MM.1S (cell line): ENCODE results near the gene COL20A1.
A peak's percentile ranks its signal among the peaks of the same experiment; 100 is the strongest.

Experiments
- DNase-seq: peaks from one replicate; pipeline ENCODE4 v3.0.0-alpha.2; 2015
- H2AFZ ChIP-seq: fragments of 300-600 bp; sonication (generic); 2 replicates; pipeline ENCODE4 v1.6.0; 2016; ENCODE audit warnings: antibody characterized with exemption, low read length
- H3F3A ChIP-seq: fragments of 300-600 bp; sonication (generic); 2 replicates; pipeline ENCODE4 v1.6.1; 2016; ENCODE audit warnings: mild to moderate bottlenecking, antibody characterized with exemption, low read length, moderate library complexity, mixed read lengths; ENCODE audit not compliant: insufficient read depth
- H3K27ac ChIP-seq: fragments of 300-600 bp; sonication (generic); 2 replicates; pipeline ENCODE4 v1.5.1; 2016; ENCODE audit warnings: mild to moderate bottlenecking, low read length
- H3K27me3 ChIP-seq: fragments of 300-600 bp; sonication (generic); replicated peaks from 2 replicates; pipeline ENCODE4 v1.6.0; 2016; ENCODE audit warnings: low read length; ENCODE audit not compliant: insufficient read depth
- H3K36me3 ChIP-seq: fragments of 300-600 bp; sonication (generic); replicated peaks from 2 replicates; pipeline ENCODE4 v1.6.1; 2016; ENCODE audit warnings: mild to moderate bottlenecking, low read length, mixed read lengths; ENCODE audit not compliant: insufficient read depth
- H3K4me1 ChIP-seq: fragments of 300-600 bp; sonication (generic); 2 replicates; pipeline ENCODE4 v1.6.1; 2016; ENCODE audit warnings: low read length, mixed read lengths
- H3K4me2 ChIP-seq: fragments of 300-600 bp; sonication (generic); 2 replicates; pipeline ENCODE4 v1.6.0; 2016; ENCODE audit warnings: low read depth, low read length
- H3K4me3 ChIP-seq: fragments of 300-600 bp; sonication (generic); 2 replicates; pipeline ENCODE4 v1.5.1; 2016; ENCODE audit warnings: low read length, mixed read lengths
- H3K79me2 ChIP-seq: fragments of 300-600 bp; sonication (generic); 2 replicates; pipeline ENCODE4 v1.6.1; 2016; ENCODE audit warnings: mixed run types, low read length, mixed read lengths
- H3K9ac ChIP-seq: fragments of 300-600 bp; sonication (generic); 2 replicates; pipeline ENCODE4 v1.6.1; 2016; ENCODE audit warnings: low read length, mixed read lengths
- H3K9me2 ChIP-seq: fragments of 300-600 bp; sonication (generic); replicated peaks from 2 replicates; pipeline ENCODE4 v1.6.1; 2016; ENCODE audit warnings: mild to moderate bottlenecking, low read length, mixed read lengths; ENCODE audit not compliant: insufficient read depth
- H3K9me3 ChIP-seq: fragments of 300-600 bp; sonication (generic); replicated peaks from 2 replicates; pipeline ENCODE4 v1.6.1; 2016; ENCODE audit warnings: mild to moderate bottlenecking, low read length, mixed read lengths; ENCODE audit not compliant: insufficient read depth
- H4K20me1 ChIP-seq: fragments of 300-600 bp; sonication (generic); 2 replicates; pipeline ENCODE4 v1.6.1; 2016; ENCODE audit warnings: mild to moderate bottlenecking, low read length, moderate library complexity, mixed read lengths; ENCODE audit not compliant: insufficient read depth
- CTCF ChIP-seq: fragments of 300-600 bp; sonication (generic); IDR thresholded peaks from 2 replicates; pipeline ENCODE4 v1.5.1; 2016; ENCODE audit warnings: antibody characterized with exemption, low read length, mixed read lengths
- EZH2 ChIP-seq: fragments of 300-600 bp; sonication (generic); optimal IDR thresholded peaks from 2 replicates; pipeline ENCODE3; 2017; ENCODE audit warnings: low read depth, mild to moderate bottlenecking, antibody characterized with exemption, low read length, mixed read lengths
- EZH2phosphoT487 ChIP-seq: fragments of 300-600 bp; sonication (generic); IDR thresholded peaks from 2 replicates; pipeline ENCODE4 v1.6.1; 2018; ENCODE audit warnings: antibody characterized with exemption, low read length

COL20A1 gene

GRCh38 chr20:63309261-63310071 is 16.5 kb downstream of the COL20A1 start:
- Histone ChIP-seq H3K9me3 (no peaks in the 10 kb centered on the region), H3K9me2 (no peaks in the 10 kb centered on the region), H3K4me3 (no peak overlapping the region), H3K36me3 (no peaks in the 10 kb centered on the region), H4K20me1 (no peaks in the 10 kb centered on the region), H3K9ac (no peak overlapping the region), H3K4me1 (no peaks in the 10 kb centered on the region), H2AFZ (no peak overlapping the region), H3K79me2 (no peaks in the 10 kb centered on the region), H3K27ac (no peak overlapping the region), H3F3A (no peaks in the 10 kb centered on the region), H3K27me3 (peaks cover 73% of the 10 kb centered on the region), H3K4me2 (no peak overlapping the region)
- TF ChIP-seq EZH2phosphoT487 (no peak), EZH2 (no peak), CTCF (peak; percentile 50)
- DNase-seq, result no peak

- no peak overlapping the region for H3K4me3 ChIP-seq
- TF ChIP-seq EZH2phosphoT487, result no peak
- no peak for TF ChIP-seq EZH2
- no peak for TF ChIP-seq CTCF
- H3K27ac ChIP-seq, result no peak overlapping the region
- no peaks in the 10 kb centered on the region for H3K9me3 ChIP-seq
- no peaks in the 10 kb centered on the region for H3K36me3 ChIP-seq
- H3K79me2 ChIP-seq, result no peaks in the 10 kb centered on the region
- H3F3A ChIP-seq, result no peaks in the 10 kb centered on the region
- no peaks in the 10 kb centered on the region for H3K9me2 ChIP-seq
- H3K9ac ChIP-seq, result no peak overlapping the region
- DNase-seq, result no peak
- H4K20me1 ChIP-seq, result no peaks in the 10 kb centered on the region
- H2AFZ ChIP-seq, result no peak overlapping the region
- peaks cover 81% of the 10 kb centered on the region for H3K27me3 ChIP-seq
- H3K4me1 ChIP-seq, result no peaks in the 10 kb centered on the region
- no peak overlapping the region for H3K4me2 ChIP-seq
These were observed 17.4 kb downstream of the COL20A1 start for GRCh38 chr20:63310265-63310991.

- no peaks in the 10 kb centered on the region for H3K4me1 ChIP-seq
- H3K4me2 ChIP-seq, result no peak overlapping the region
- no peak for DNase-seq
These were observed 18.3 kb downstream of the COL20A1 start for GRCh38 chr20:63311186-63311832.

More at GRCh38 chr20:63311186-63311832, 18.3 kb downstream of the COL20A1 start:
- no peak overlapping the region for H3K4me3 ChIP-seq
- H3K9me2 ChIP-seq, result no peaks in the 10 kb centered on the region
- H2AFZ ChIP-seq, result no peak overlapping the region
- H3K36me3 ChIP-seq, result no peaks in the 10 kb centered on the region
- H3F3A ChIP-seq, result no peaks in the 10 kb centered on the region
- no peak overlapping the region for H3K27ac ChIP-seq
- H3K79me2 ChIP-seq, result no peaks in the 10 kb centered on the region
- H3K27me3 ChIP-seq, result peaks cover 90% of the 10 kb centered on the region
- H4K20me1 ChIP-seq, result no peaks in the 10 kb centered on the region
- no peak overlapping the region for H3K9ac ChIP-seq
- no peak for TF ChIP-seq CTCF
- TF ChIP-seq EZH2phosphoT487, result no peak
- no peak for TF ChIP-seq EZH2
- no peaks in the 10 kb centered on the region for H3K9me3 ChIP-seq
